HG02970 (cell line): ENCODE results near the gene GNG12.

Experiments
- ATAC-seq: cut with Tn5 transposase; IDR thresholded peaks from one replicate; pipeline ENCODE4 v1.9.1; 2021; ENCODE audit warnings: mild to moderate bottlenecking, moderate library complexity, moderate number of reproducible peaks; ENCODE audit not compliant: unreplicated experiment, low FRiP score

GNG12 gene

DNA sequence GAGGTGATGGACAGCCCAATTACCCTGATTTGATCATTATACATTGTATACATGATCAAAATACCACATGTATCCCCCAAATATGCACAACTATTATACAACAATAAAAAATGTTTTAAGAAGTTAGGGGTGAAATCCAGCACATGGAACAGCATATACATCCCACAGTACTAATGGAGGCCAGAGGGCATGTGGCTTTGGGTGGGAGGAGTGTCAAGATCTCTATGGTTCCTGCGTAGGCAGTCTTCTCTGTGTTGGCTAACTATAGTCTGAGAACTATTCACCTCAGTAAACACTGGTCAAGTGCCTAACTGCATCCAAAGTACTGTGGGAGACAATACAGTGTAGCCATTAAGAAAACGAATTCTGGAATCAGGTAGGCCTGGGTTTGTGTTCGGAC, 74.2 kb downstream of the GNG12 start:
- no peak for ATAC-seq

- no peak for ATAC-seq
These were observed 77.6 kb downstream of the GNG12 start for GRCh38 chr1:67755619-67756018.

- no peak for ATAC-seq
These were observed 78.1 kb downstream of the GNG12 start for GRCh38 chr1:67755160-67755559.

- no peak for ATAC-seq
These were observed 78.7 kb downstream of the GNG12 start for GRCh38 chr1:67754526-67754920.

- ATAC-seq: no peak
These were observed 79.3 kb downstream of the GNG12 start for GRCh38 chr1:67753776-67754525.

DNA sequence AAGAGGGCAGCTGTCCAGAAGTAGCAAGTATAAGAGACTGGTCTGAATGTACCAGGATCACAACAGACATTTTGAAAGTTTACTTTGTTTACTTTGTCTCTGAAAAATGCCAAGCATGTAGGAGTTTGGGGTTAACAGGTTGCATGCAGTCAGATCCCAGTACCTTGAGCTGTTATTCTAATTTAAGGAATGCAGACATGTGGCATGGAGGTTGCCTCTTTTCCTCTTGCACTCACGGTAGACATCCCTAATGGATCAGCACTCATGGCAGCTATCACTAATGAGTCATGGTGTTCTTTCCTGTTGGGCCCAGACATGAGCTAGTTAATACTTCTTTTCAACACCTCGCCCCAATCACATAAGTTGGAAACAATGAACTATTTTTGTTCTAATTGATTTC, 81.0 kb downstream of the GNG12 start:
- ATAC-seq: no peak

DNA sequence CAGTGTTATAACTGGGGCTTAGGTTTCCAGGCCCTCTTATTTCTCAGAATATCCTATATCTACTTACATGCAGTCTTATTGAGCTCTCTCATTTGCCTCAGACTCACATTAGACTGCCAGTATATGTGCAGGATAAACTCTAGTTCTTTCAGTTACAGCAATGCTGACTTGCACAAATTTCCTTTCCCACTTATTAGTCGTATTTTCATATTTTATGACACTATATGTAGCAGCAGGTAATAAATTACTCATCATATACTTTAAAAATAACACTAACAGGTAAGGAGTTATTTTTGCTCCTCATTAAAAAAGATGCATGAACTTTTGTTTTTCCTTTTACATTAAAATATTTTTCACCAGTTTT, 82.6 kb downstream of the GNG12 start:
- no peak for ATAC-seq

DNA sequence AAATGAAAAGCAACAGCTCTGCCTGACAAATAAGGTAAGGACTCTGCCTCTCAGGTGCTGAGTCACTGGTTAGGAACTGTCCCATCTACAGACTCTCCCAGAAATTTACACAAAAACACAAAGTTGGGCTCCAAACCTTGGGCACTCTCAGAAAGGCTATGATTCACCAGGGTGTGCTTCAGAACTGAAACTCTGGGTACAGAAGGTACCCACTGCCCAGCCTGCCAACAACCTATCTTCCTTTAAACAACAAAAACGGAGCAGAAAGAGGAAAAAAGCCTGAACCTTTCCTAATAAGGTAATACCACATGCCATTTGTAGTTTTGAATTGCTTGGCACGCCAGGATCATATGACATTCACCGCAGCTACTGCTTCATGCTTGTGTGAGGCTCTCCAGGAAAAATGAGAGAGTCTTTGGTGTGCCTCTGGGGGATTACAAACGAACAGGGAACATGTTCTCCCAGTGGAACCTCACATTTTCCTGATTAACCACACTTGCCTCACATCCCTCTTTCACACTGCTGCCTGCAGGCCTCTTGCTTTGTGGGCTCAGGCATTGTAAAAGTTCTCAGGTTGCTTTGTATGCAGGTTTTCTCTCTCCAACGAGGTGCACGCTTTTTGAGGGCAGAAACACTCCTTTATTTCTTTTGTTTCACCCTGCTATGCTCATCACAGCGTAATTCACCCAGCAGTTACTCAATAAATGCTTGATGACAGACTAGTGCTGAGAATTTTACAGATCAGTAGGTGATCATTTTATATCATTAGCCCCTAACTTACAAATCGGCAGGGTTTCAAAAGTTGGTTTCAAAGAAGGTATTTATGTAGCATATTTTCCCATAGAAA, 83.2 kb downstream of the GNG12 start:
- no peak for ATAC-seq

DNA sequence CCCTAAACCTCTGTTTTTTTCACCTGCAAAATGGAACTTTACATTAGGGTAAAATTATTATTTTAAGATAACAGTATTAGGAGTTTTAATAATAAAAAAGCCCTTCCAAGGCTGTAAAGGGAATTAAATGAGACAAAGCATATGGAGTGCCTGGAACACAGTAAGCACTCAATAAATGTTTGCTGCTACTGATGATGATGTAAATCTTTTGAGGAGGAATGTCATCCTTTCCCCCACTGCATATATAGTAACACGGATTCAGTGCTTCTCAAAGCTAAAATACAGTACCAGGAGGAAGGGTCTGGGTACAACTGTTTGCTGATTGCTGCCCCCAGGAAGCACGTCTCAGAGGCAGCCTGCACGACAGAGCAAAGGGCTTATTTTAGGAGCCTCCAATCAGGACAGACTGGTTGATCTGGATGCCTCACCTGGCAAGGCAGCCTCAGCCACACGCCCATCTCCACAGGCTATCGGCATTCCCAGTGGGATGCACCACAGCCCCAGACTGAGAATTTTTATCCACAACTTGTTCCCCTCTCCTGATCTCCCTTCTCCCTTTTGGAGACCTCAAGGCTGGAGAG, 83.9 kb downstream of the GNG12 start:
- ATAC-seq: no peak

DNA sequence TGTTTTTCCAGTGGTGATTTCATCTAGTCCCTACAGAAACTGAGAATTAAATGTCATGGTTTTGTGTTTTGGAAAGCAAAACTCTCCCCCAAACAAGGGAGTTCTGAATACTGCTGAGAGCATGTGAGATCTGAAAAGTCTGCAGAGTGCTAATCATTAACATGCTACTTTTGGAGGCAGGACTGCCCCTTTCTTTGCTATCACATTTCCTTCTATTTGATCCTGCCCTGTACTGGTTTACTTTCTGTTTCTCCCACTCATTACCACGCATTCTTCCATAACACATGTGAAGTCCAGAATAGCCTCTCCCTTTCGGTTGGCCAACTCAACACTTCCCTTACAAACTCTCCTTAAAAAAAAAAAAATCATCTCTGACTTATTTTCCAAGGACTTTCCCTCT, 84.6 kb downstream of the GNG12 start:
- ATAC-seq: no peak

DNA sequence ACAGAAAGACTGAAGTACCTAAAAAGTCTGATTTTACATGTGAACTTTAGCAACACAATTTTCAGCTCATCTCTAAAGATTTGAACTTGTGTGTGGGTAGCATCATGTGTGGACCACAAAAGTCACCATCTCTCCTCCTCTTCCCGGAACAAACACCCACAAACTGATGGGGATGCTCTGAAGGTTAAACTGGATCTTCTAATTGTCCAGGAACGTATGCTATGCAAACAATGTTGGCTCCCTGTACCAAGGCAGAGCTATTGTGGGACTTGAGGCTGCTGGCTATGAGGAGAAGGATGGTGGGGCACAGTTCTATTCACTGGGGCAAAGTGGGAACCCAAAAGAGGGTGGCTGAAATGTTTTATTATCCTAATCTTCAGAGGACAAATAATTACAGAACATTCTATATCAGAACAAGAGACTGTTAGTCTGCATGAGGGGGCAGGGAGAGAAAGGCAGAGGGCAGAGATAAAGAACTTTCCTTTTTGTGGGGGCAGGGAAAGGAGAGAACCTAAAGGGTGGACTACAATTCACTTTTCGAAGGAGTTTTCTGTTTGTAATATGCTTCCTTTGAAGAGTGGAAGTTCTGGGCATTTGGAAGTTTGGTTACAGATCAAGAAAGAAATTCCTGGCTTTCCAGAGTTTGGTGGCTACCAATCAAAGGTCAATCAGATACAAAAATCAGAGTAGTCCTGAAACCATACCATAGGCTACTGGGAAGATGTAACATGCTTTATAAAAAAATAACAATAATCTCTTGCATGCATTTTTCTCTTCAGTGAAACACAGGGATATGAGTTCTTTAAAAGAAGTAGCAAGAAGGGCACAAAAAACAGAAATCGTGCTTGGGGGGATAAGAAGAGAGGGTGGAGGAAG, 85.4 kb downstream of the GNG12 start:
- no peak for ATAC-seq

GRCh38 chr1:67745875-67746698, 87.2 kb downstream of the GNG12 start:
- ATAC-seq: no peak

- ATAC-seq: no peak
These were observed 90.1 kb downstream of the GNG12 start for GRCh38 chr1:67743072-67743725.

- ATAC-seq: no peak
These were observed 91.5 kb downstream of the GNG12 start for GRCh38 chr1:67741736-67742135.

- no peak for ATAC-seq
These were observed 92.1 kb downstream of the GNG12 start for GRCh38 chr1:67741121-67741520.

GRCh38 chr1:67740543-67740942, 92.7 kb downstream of the GNG12 start:
- ATAC-seq: no peak

- ATAC-seq: no peak
These were observed 93.9 kb downstream of the GNG12 start for GRCh38 chr1:67739361-67739760.

DNA sequence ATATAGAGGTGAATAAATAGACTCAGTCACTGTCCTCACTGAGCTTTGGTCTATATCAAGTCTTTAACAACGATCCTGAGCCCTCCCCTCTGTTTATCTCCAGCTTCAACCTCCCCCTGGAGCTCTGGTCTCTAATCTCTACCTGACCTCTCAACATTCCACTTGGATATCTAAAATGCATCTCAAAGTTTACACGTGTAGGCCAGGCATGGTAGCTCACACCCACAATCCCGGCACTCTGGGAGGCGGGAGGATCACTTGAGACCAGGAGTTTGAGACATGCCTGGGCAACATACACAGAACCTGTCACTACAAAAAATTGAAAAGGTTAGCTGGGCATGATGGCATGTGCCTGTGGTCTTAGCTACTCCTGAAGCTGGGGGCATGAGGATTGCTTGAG, 94.9 kb downstream of the GNG12 start:
- ATAC-seq: no peak

- no peak for ATAC-seq
These were observed 95.4 kb downstream of the GNG12 start for GRCh38 chr1:67737875-67738274.
